Cardiac muscle cell (in vitro differentiated cells and primary cell): ENCODE data around the gene KIF26B. TPM values are rescaled to one million over a fixed set of nuclear protein-coding genes. Genes with fewer than 3 reads are reported as not detected.

ENCODE experiments used
- DNase-seq, 2 donors: peaks; one replicate each; pipeline versions ENCODE4 v3.0.0 to v3.0.0-alpha.2; 2010 to 2017; ENCODE audit warnings: low read depth in 1 of 2, low spot score in 1 of 2
- H3K27ac ChIP-seq: fragments of 200-600 bp; sonication (generic); 2 replicates; pipeline ENCODE4 v1.5.1; 2016
- H3K27me3 ChIP-seq: fragments of 200-600 bp; sonication (generic); 2 replicates; pipeline ENCODE4 v1.6.0; 2016; ENCODE audit warnings: control low read depth
- H3K36me3 ChIP-seq: fragments of 200-600 bp; sonication (generic); 2 replicates; pipeline ENCODE4 v1.5.1; 2016; ENCODE audit warnings: control low read depth
- H3K4me1 ChIP-seq: fragments of 200-600 bp; sonication (generic); 2 replicates; pipeline ENCODE4 v1.8.1; 2017; ENCODE audit warnings: low read depth, mild to moderate bottlenecking, mixed run types
- H3K4me3 ChIP-seq: fragments of 200-600 bp; sonication (generic); 2 replicates; pipeline ENCODE4 v1.5.1; 2016; ENCODE audit warnings: mild to moderate bottlenecking
- H3K9me3 ChIP-seq: fragments of 200-600 bp; sonication (generic); 2 replicates; pipeline ENCODE4 v1.5.1; 2017; ENCODE audit warnings: low read depth, mild to moderate bottlenecking, control low read depth
- polyA plus RNA-seq: library from polyadenylated mRNA; unstranded; fragments of >200 nt; fragmentation: Nextera tagmentation; extraction: Ambion mirVana; gene quantifications from 2 replicates; pipeline ENCODE4 v1.2.1, GENCODE V29; 2016
- total RNA-seq: library from RNA; depleted of rRNA; stranded (reverse); fragments of >200 nt; gene quantifications from 2 replicates; pipeline ENCODE4 v1.2.3, GENCODE V29; 2016
- TF ChIP-seq, protein P1 (sequence below): IDR thresholded peaks from 2 replicates; pipeline ENCODE4 v1.5.1; 2012; ENCODE audit warnings: low read depth, mild to moderate bottlenecking, low read length

KIF26B gene
- total and polyA plus RNA-seq, 2 experiments from 2014 or later: 58.9 to 177 TPM

DNA sequence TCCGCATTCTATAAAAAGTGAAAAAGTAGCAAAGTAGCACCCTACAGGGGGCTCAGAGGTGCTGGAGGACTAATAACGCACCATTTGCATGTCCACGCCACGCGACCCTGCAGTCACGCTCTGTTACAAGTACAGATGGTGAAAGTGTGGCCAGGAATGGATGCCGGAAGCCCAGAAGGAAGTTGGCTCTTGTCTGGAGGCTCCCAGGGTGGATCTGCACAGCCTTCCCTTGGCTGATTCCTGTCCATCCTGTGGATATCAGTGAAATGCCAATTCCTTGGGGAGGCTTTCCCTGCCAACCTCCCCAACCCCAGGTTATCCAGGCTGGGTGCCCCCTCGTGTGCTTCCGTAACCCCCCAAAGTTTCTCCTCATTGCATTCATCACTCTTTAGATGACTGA, 396.8 kb downstream of the KIF26B start:
- Histone ChIP-seq H3K4me1 (peaks cover 4% of the 10 kb centered on the region), H3K9me3 (no peaks in the 10 kb centered on the region), H3K27ac (no peak overlapping the region), H3K4me3 (no peak overlapping the region), H3K36me3 (peaks cover 2% of the 10 kb centered on the region), H3K27me3 (no peaks in the 10 kb centered on the region)
- DNase-seq: no peak
- TF ChIP-seq, protein P1, sequence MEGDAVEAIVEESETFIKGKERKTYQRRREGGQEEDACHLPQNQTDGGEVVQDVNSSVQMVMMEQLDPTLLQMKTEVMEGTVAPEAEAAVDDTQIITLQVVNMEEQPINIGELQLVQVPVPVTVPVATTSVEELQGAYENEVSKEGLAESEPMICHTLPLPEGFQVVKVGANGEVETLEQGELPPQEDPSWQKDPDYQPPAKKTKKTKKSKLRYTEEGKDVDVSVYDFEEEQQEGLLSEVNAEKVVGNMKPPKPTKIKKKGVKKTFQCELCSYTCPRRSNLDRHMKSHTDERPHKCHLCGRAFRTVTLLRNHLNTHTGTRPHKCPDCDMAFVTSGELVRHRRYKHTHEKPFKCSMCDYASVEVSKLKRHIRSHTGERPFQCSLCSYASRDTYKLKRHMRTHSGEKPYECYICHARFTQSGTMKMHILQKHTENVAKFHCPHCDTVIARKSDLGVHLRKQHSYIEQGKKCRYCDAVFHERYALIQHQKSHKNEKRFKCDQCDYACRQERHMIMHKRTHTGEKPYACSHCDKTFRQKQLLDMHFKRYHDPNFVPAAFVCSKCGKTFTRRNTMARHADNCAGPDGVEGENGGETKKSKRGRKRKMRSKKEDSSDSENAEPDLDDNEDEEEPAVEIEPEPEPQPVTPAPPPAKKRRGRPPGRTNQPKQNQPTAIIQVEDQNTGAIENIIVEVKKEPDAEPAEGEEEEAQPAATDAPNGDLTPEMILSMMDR: no peak

DNA sequence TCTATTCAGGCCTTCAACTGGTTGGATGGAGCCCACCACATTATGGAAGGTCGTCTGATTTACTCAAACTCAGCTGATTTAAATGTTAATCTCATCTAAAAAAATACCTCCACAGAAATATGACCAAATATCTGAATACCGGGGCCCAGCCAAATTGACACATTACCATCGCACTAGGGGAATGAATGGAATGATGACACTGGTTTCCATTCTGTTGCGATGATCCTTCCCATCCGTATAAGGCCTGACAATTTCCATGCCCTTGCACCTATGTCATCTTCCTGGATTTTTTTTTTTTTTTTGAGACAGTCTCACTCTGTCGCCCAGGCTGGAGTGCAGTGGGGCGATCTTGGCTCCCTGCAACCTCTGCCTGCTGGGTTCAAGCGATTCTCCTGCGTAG, 397.5 kb downstream of the KIF26B start:
- DNase-seq: no peak

DNA sequence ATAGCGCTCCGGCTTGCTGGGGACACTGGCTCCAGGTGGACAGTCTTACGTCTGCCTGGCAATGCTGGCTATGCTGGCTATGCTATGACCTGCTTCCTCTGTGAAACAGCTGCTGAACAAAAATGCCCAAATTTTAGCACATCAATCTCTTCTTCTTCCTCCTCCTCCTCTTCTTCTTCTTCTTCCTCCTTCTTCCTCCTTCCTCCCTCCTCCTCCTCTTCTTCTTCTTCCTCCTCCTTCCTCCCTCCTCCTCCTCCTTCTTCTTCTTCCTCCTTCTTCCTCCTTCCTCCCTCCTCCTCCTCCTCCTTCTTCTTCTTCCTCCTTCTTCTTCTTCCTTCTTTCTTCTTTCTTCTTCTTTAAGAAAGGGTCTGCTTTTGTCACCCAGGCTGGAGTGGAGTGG, 401.3 kb downstream of the KIF26B start:
- Histone ChIP-seq H3K27ac (no peak overlapping the region), H3K27me3 (no peaks in the 10 kb centered on the region), H3K4me1 (peaks cover 19% of the 10 kb centered on the region), H3K36me3 (no peaks in the 10 kb centered on the region), H3K4me3 (no peak overlapping the region), H3K9me3 (no peaks in the 10 kb centered on the region)
- TF ChIP-seq, protein P1: no peak
- DNase-seq: no peak

More for the DNA sequence above, 397.5 kb downstream of the KIF26B start:
- no peaks in the 10 kb centered on the region for H3K36me3 ChIP-seq
- H3K27ac ChIP-seq: no peak overlapping the region
- no peaks in the 10 kb centered on the region for H3K9me3 ChIP-seq
- TF ChIP-seq, protein P1: no peak
- H3K4me1 ChIP-seq: peaks cover 4% of the 10 kb centered on the region
- H3K4me3 ChIP-seq: no peak overlapping the region
- no peaks in the 10 kb centered on the region for H3K27me3 ChIP-seq

DNA sequence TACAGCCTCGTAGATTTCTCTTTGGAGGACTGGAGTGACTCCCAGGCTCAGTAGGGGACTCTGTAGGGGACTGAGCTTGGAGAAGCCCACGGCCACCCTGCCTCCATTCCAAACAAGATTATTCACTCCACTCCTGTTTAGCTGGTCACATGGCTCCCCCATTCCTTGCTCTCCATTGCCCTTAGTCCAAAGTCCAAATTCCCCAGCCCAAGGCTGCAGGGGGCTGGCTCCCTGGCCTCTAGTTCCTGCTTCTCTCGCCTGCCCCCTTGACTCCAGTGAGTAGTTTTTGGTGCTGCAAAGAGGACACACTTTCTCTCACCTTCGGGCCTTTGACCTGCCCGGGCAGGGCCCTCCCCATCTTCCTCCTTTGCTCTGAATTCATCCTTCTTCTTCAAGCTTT, 403.3 kb downstream of the KIF26B start:
- H3K36me3 ChIP-seq: no peaks in the 10 kb centered on the region
- H3K4me3 ChIP-seq: no peak overlapping the region
- H3K4me1 ChIP-seq: peaks cover 21% of the 10 kb centered on the region
- H3K27me3 ChIP-seq: no peaks in the 10 kb centered on the region
- DNase-seq: no peak
- peak overlapping the region; percentile 78 for H3K27ac ChIP-seq
- H3K9me3 ChIP-seq: no peaks in the 10 kb centered on the region
- TF ChIP-seq, protein P1: no peak

DNA sequence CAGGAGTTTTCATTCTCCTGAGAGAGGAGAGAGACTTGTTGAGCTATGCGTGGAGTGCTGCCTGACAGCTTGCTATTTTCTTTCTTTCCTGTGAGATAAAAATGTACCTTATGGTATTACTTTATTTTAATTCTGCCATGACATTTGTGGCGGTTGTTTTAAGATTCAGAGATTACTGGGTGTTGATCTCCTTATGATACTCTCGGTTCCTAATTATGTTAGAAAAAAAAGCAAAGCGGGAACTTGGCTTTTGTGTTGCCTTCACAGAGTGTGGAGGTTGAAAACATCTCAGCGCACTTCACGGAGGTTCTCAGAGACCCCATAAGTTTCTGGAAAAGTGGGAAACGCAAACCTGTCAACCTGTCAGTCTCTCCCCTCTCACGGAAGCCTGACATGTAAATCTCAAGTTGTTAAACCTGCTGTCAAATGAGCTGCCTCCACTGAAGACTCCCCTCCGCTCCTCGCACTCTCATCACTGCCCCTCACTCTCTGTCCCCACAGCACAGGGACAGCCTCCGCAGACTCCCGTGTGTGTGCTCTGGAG, 405.6 kb downstream of the KIF26B start:
- no peaks in the 10 kb centered on the region for H3K36me3 ChIP-seq
- H3K27me3 ChIP-seq: no peaks in the 10 kb centered on the region
- H3K9me3 ChIP-seq: no peaks in the 10 kb centered on the region
- H3K27ac ChIP-seq: peak overlapping the region; percentile 78
- DNase-seq: peak in 1 of 2 donors; percentile 18
- TF ChIP-seq, protein P1: no peak
- H3K4me1 ChIP-seq: peaks cover 17% of the 10 kb centered on the region
- H3K4me3 ChIP-seq: no peak overlapping the region
